ENCODE data around the gene RNF126.

GRCh38 chr19:643736-644135 lies 19.3 kb downstream of the RNF126 start:
- TF ChIP-seq CTCF (conservative IDR thresholded peaks at IDR 0.05) (no peak), ZFX (IDR thresholded peaks at IDR 0.05) (no peak)

Data from C4-2B (cell line).